Sigmoid colon (tissue), 7 donors: ENCODE data around the gene RPS19. TPM values are rescaled to one million over a fixed set of nuclear protein-coding genes. Genes with fewer than 3 reads are reported as not detected.

Experiments
- DNase-seq: peaks from one replicate; pipeline ENCODE4 v3.0.0-alpha.2; 2019
- H3K27ac ChIP-seq, 4 donors: fragments of 200-600 bp; sonication (generic); one replicate each; pipeline ENCODE4 v1.5.1; 2016 to 2019; ENCODE audit warnings: mild to moderate bottlenecking in 1 of 4
- H3K27me3 ChIP-seq, 3 donors: fragments of 200-600 bp; sonication (generic); one replicate each; pipeline ENCODE4 v1.5.1; 2019; ENCODE audit warnings: mild to moderate bottlenecking in 1 of 3
- H3K36me3 ChIP-seq, 4 donors: fragments of 200-600 bp; sonication (generic); one replicate each; pipeline ENCODE4 v1.5.1; 2016 to 2019
- H3K4me1 ChIP-seq, 4 donors: fragments of 200-600 bp; sonication (generic); one replicate each; pipeline ENCODE4 v1.5.1; 2017 to 2019
- H3K4me3 ChIP-seq, 4 donors: fragments of 200-600 bp; sonication (generic); one replicate each; pipeline ENCODE4 v1.5.1; 2017 to 2019; ENCODE audit warnings: mild to moderate bottlenecking in 2 of 4, moderate library complexity in 1 of 4
- H3K9me3 ChIP-seq, 4 donors: fragments of 200-600 bp in 3 of 4; sonication (generic) in 3 of 4; one replicate each; pipeline versions ENCODE4 v1.5.1 to v1.6.1; 2013 to 2019
- CTCF ChIP-seq, 4 experiments: fragments of 450-650 bp in 3 of 4; fragments of 200-600 bp in 1 of 4; IDR thresholded peaks; one replicate each; pipeline ENCODE4 v1.5.1; 2016 to 2019; ENCODE audit warnings: antibody characterized with exemption in 4 of 4, mild to moderate bottlenecking in 3 of 4, moderate library complexity in 2 of 4
- EP300 ChIP-seq, 4 donors: sonication (generic); formaldehyde crosslinking; IDR thresholded peaks; one replicate each; pipeline ENCODE4 v1.6.1; 2017; ENCODE audit warnings: antibody characterized with exemption in 4 of 4
- POLR2A ChIP-seq, 2 donors: fragments of 450-650 bp; IDR thresholded peaks; one replicate each; pipeline ENCODE4 v1.6.1; 2016; ENCODE audit warnings: antibody characterized with exemption in 2 of 2, mild to moderate bottlenecking in 2 of 2, moderate library complexity in 2 of 2
- POLR2AphosphoS5 ChIP-seq, 4 donors: sonication (generic); formaldehyde crosslinking; IDR thresholded peaks; one replicate each; pipeline ENCODE4 v1.6.1; 2017; ENCODE audit warnings: antibody characterized with exemption in 4 of 4
- WGBS, 2 donors: extraction: QIAGEN DNeasy Blood & Tissue Kit; methylation state at CpG; one replicate each; pipeline ENCODE4 v1.1.7; 2013; 5-methylcytosine and 5-hydroxymethylcytosine counted together
- intact Hi-C: fragments of 100-400 bp; cut with DNase I; formaldehyde crosslinking; loops from one replicate; pipeline ENCODE4 v1.15.1; 2023
- polyA plus RNA-seq, 3 donors: library from polyadenylated mRNA; stranded (reverse); fragments of 200-250 nt; gene quantifications; one replicate each; pipeline ENCODE4 v1.2.3, GENCODE V29; 2013
- total RNA-seq, 4 donors: library from RNA; depleted of rRNA; stranded (reverse); fragments of >200 nt; gene quantifications; one replicate each; pipeline ENCODE4 v1.1.0, GENCODE V29; 2016
- donor health status: healthy with polysubstance abuse.
- donor health status: Bipolar disorder and iron deficiency.
- donor health status: healthy.

RPS19 gene
- total and polyA plus RNA-seq, 7 donors = 738 to 3,435 (median 1,695) TPM

- 39 to 88% methylated on average over 2 of the region's 2 CpGs for WGBS, 2 donors
- Histone ChIP-seq H3K27me3 (no peaks in the 10 kb centered on the region), H3K4me3 (no peak overlapping the region), H3K27ac (no peak overlapping the region), H3K4me1 (no peaks in the 10 kb centered on the region), H3K36me3 (no peaks in the 10 kb centered on the region), H3K9me3 (no peaks in the 10 kb centered on the region)
- DNase-seq = no peak
- intact Hi-C loops = no loop called here
- TF ChIP-seq CTCF (IDR thresholded peaks at IDR 0.05) (no peak), EP300 (IDR thresholded peaks at IDR 0.05) (no peak), POLR2AphosphoS5 (IDR thresholded peaks at IDR 0.05) (no peak), POLR2A (IDR thresholded peaks at IDR 0.05) (no peak)
These were observed 6.7 kb upstream of the RPS19 start for GRCh38 chr19:41853344-41853743.

- WGBS, 2 donors = 74 to 75% methylated on average over 2 of the region's 2 CpGs
- H3K4me1 ChIP-seq = no peaks in the 10 kb centered on the region
These were observed 6.3 kb upstream of the RPS19 start for GRCh38 chr19:41853768-41854167.

GRCh38 chr19:41859213-41859617, 840 bp upstream of the RPS19 start:
- 1 to 6% methylated on average over 8 of the region's 8 CpGs for WGBS, 2 donors
- H3K4me1 ChIP-seq = peaks cover 0 to 35% (median 29%) of the 10 kb centered on the region in 4 donors
- H3K4me3 ChIP-seq = peak overlapping the region; percentile 11 to 98 (median 87)
- no peaks in the 10 kb centered on the region for H3K27me3 ChIP-seq
- intact Hi-C loops = no loop called here
- peak overlapping the region; percentile 88 to 97 (median 94) for H3K27ac ChIP-seq
- peaks cover 4 to 32% (median 21%) of the 10 kb centered on the region in 4 donors for H3K36me3 ChIP-seq
- no peaks in the 10 kb centered on the region for H3K9me3 ChIP-seq
- TF ChIP-seq POLR2A (IDR thresholded peaks at IDR 0.05) = no peak
- no peak for TF ChIP-seq POLR2AphosphoS5 (IDR thresholded peaks at IDR 0.05)
- DNase-seq = no peak

More at GRCh38 chr19:41853768-41854167, 6.3 kb upstream of the RPS19 start:
- TF ChIP-seq EP300 (IDR thresholded peaks at IDR 0.05) = no peak
- TF ChIP-seq POLR2A (IDR thresholded peaks at IDR 0.05) = no peak
- no peak for TF ChIP-seq CTCF (IDR thresholded peaks at IDR 0.05)
- TF ChIP-seq POLR2AphosphoS5 (IDR thresholded peaks at IDR 0.05) = no peak
- DNase-seq = no peak
- no peak overlapping the region for H3K27ac ChIP-seq
- no peaks in the 10 kb centered on the region for H3K9me3 ChIP-seq
- intact Hi-C loops = no loop called here
- no peaks in the 10 kb centered on the region for H3K27me3 ChIP-seq
- no peaks in the 10 kb centered on the region for H3K36me3 ChIP-seq
- H3K4me3 ChIP-seq = no peak overlapping the region

- WGBS, 2 donors = 0 to 1% methylated on average over 45 of the region's 45 CpGs
- intact Hi-C loops = loop anchor here (1.0 to 2.0 kb wide), 2 partner anchors 22 to 98 kb away; partner anchors contain the start of gene RABAC1
- no peaks in the 10 kb centered on the region for H3K27me3 ChIP-seq
- no peaks in the 10 kb centered on the region for H3K9me3 ChIP-seq
- peak; percentile 73 for DNase-seq
- peak overlapping the region; percentile 84 to 98 (median 89) for H3K4me3 ChIP-seq
- TF ChIP-seq POLR2AphosphoS5 (IDR thresholded peaks at IDR 0.05) = no peak
- TF ChIP-seq EP300 (IDR thresholded peaks at IDR 0.05) = no peak
- no peak for TF ChIP-seq POLR2A (IDR thresholded peaks at IDR 0.05)
- TF ChIP-seq CTCF (IDR thresholded peaks at IDR 0.05) = no peak
- H3K27ac ChIP-seq = peak overlapping the region; percentile 88 to 97 (median 94)
- peaks cover 0 to 39% (median 32%) of the 10 kb centered on the region in 4 donors for H3K4me1 ChIP-seq
- H3K36me3 ChIP-seq = peaks cover 9 to 45% (median 28%) of the 10 kb centered on the region in 4 donors
These were observed 512 bp downstream of the RPS19 start for GRCh38 chr19:41860419-41861115.

- peaks cover 0 to 39% (median 33%) of the 10 kb centered on the region in 4 donors for H3K4me1 ChIP-seq
- no peaks in the 10 kb centered on the region for H3K9me3 ChIP-seq
- TF ChIP-seq EP300 (IDR thresholded peaks at IDR 0.05) (no peak), POLR2A (IDR thresholded peaks at IDR 0.05) (no peak), POLR2AphosphoS5 (IDR thresholded peaks at IDR 0.05) (no peak), CTCF (IDR thresholded peaks at IDR 0.05) (no peak)
- H3K27ac ChIP-seq = peak overlapping the region; percentile 88 to 97 (median 94)
- H3K27me3 ChIP-seq = no peaks in the 10 kb centered on the region
- no peak for DNase-seq
- WGBS, 2 donors = 14 to 31% methylated on average over 9 of the region's 9 CpGs
- intact Hi-C loops = loop anchor here (2.0 kb wide), 1 partner anchor 98 kb away; the partner anchor contains the start of gene RABAC1
- H3K36me3 ChIP-seq = peaks cover 9 to 48% (median 29%) of the 10 kb centered on the region in 4 donors
- peak overlapping the region; percentile 84 to 98 (median 89) for H3K4me3 ChIP-seq
These were observed 1.2 kb downstream of the RPS19 start for GRCh38 chr19:41861116-41861768.
